ENCODE data around the gene TARDBP. TPM values are rescaled to one million over a fixed set of nuclear protein-coding genes. Genes with fewer than 3 reads are reported as not detected.
"Not testable (repeated sequence)": the region's sequence is repeated elsewhere in the genome, so short reads cannot be mapped to it uniquely, and the experiment has no call there.

The TARDBP gene
- total and polyA plus RNA-seq, 2 donors (not counting 1 experiment from before 2014, with no cell fraction given): 97.1 to 161 TPM

DNA sequence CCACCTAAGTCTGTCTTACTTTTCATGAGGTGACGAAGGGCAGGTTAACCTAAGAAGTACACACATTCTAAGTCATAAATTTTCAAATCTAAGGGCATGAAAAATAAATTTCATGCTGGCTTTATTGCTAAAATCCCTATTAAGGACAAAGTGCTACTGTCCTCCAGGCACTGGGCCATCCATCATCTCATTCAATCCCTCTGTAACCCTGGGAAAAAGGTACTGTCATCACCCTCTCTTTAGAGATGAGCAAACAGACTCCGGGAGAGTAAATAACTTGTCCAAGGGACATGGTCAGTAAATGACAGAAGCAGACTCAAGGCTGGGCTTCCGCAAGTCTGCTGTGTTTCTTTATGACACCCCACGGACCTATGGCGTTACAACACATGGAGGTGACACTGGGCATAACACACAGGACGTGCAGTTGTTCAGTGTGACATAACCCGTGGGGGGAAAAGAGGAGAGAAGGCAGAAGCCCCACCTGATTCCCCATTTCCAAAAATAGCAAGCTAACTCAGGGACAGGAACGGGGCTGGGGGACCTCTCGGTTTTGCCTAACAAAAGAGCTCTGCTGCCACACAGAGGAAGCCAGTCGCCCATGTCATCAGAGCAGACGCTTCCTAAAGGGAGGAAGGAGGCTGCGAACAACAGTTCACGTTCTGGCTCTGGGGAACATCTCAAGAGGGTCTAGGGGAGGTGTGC is 59.9 kb downstream of the TARDBP start:
- peaks cover 34% of the 10 kb centered on the region for H3K36me3 ChIP-seq (ENCODE audit: control insufficient read depth, insufficient read depth, low read length)
- H3K9me3 ChIP-seq (ENCODE audit: control insufficient read depth, insufficient read depth, low read depth, low read length): no peaks in the 10 kb centered on the region
- DNase-seq (ENCODE audit: low read depth in 2 of 2): no peak

DNA sequence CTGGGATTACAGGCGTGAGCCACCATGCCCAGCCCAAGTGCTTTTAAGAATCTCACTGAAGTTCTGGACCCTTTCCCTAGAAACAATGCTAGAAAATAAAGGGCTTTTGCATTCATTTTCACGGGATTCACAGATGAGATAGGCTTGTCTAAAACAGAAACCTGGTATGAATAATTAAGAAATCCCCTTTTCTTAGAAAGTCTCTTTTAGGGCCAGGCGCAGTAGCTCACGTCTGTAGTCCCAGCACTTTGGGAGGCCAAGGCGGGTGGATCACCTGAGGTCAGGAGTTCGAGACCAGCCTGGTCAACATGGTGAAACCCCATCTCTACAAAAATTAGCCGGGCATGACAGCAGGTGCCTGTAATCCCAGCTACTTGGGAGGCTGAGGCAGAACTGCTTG is 60.9 kb downstream of the TARDBP start:
- H3K9me3 ChIP-seq (ENCODE audit: control insufficient read depth, insufficient read depth, low read depth, low read length); H3K27me3 ChIP-seq (ENCODE audit: control insufficient read depth, insufficient read depth, low read length); H2AFZ ChIP-seq (ENCODE audit: low read length); H3K79me2 ChIP-seq (ENCODE audit: control insufficient read depth, insufficient read depth, low read length); H4K20me1 ChIP-seq (ENCODE audit: control insufficient read depth, extremely low read depth, insufficient read depth, low read length); H3K9ac ChIP-seq (ENCODE audit: insufficient read depth, low read length); H3K4me1 ChIP-seq (ENCODE audit: control insufficient read depth, extremely low read depth, insufficient read depth, low read length); DNase-seq (ENCODE audit: low read depth in 2 of 2); H3K4me2 ChIP-seq (ENCODE audit: extremely low read depth, insufficient read depth, low read length); H3K27ac ChIP-seq (ENCODE audit: insufficient read depth, low read length); H3K4me3 ChIP-seq (replicated peaks in 1 of 4; ENCODE audit: control extremely low read depth in 1 of 4, insufficient read depth in 1 of 4, low read depth in 3 of 4, low read length in 4 of 4): not testable (repeated sequence)
- peaks cover 28% of the 10 kb centered on the region for H3K36me3 ChIP-seq (ENCODE audit: control insufficient read depth, insufficient read depth, low read length)

More for the DNA sequence above, 59.9 kb downstream of the TARDBP start:
- Histone ChIP-seq H3K4me2 (ENCODE audit: extremely low read depth, insufficient read depth, low read length) (no peak overlapping the region), H3K4me3 (replicated peaks in 1 of 4; ENCODE audit: control extremely low read depth in 1 of 4, insufficient read depth in 1 of 4, low read depth in 3 of 4, low read length in 4 of 4) (no peak overlapping the region), H4K20me1 (ENCODE audit: control insufficient read depth, extremely low read depth, insufficient read depth, low read length) (no peaks in the 10 kb centered on the region), H3K4me1 (ENCODE audit: control insufficient read depth, extremely low read depth, insufficient read depth, low read length) (no peaks in the 10 kb centered on the region), H3K79me2 (ENCODE audit: control insufficient read depth, insufficient read depth, low read length) (no peaks in the 10 kb centered on the region), H3K9ac (ENCODE audit: insufficient read depth, low read length) (no peak overlapping the region), H3K27ac (ENCODE audit: insufficient read depth, low read length) (no peak overlapping the region), H2AFZ (ENCODE audit: low read length) (no peak overlapping the region), H3K27me3 (ENCODE audit: control insufficient read depth, insufficient read depth, low read length) (no peaks in the 10 kb centered on the region)
- TF ChIP-seq, protein P1, sequence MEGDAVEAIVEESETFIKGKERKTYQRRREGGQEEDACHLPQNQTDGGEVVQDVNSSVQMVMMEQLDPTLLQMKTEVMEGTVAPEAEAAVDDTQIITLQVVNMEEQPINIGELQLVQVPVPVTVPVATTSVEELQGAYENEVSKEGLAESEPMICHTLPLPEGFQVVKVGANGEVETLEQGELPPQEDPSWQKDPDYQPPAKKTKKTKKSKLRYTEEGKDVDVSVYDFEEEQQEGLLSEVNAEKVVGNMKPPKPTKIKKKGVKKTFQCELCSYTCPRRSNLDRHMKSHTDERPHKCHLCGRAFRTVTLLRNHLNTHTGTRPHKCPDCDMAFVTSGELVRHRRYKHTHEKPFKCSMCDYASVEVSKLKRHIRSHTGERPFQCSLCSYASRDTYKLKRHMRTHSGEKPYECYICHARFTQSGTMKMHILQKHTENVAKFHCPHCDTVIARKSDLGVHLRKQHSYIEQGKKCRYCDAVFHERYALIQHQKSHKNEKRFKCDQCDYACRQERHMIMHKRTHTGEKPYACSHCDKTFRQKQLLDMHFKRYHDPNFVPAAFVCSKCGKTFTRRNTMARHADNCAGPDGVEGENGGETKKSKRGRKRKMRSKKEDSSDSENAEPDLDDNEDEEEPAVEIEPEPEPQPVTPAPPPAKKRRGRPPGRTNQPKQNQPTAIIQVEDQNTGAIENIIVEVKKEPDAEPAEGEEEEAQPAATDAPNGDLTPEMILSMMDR (conservative IDR thresholded peaks at IDR 0.05 in 1 of 2, IDR thresholded peaks at IDR 0.05 in 1 of 2; ENCODE audit: low read depth in 1 of 2, low read length in 2 of 2): no peak
- no peak for TF ChIP-seq EZH2 (IDR thresholded peaks at IDR 0.05; ENCODE audit: low read length, missing control alignments)

Other genes with a start within 250 kb of the TARDBP start
- gene CASZ1, start 216.0 kb upstream of the TARDBP start, total RNA-seq: 0.50 TPM in 1 of 2 replicates, not detected in the other
- gene CASZ1, start 216.0 kb upstream of the TARDBP start, polyA plus RNA-seq: 0.08 and 0.34 TPM in 2 replicates
- gene MASP2, start 34.6 kb downstream of the TARDBP start, total RNA-seq: not detected in 2 replicates
- not detected in 2 replicates for gene MASP2, start 34.6 kb downstream of the TARDBP start, polyA plus RNA-seq
- 8.2 and 13.0 TPM in 2 replicates for gene SRM, start 47.4 kb downstream of the TARDBP start, total RNA-seq
- gene SRM, start 47.4 kb downstream of the TARDBP start, polyA plus RNA-seq: 95.4 and 143 TPM in 2 replicates
- 26.2 and 36.2 TPM in 2 replicates for gene EXOSC10, start 87.2 kb downstream of the TARDBP start, total RNA-seq
- gene EXOSC10, start 87.2 kb downstream of the TARDBP start, polyA plus RNA-seq: 56.3 and 76.1 TPM in 2 replicates
- 1.5 and 10.3 TPM in 2 replicates for gene ANGPTL7, start 176.7 kb downstream of the TARDBP start, total RNA-seq
- 0.34 and 0.38 TPM in 2 replicates for gene ANGPTL7, start 176.7 kb downstream of the TARDBP start, polyA plus RNA-seq
- gene MTOR, start 249.9 kb downstream of the TARDBP start, total RNA-seq: 25.4 and 36.2 TPM in 2 replicates
- 20.2 and 27.6 TPM in 2 replicates for gene MTOR, start 249.9 kb downstream of the TARDBP start, polyA plus RNA-seq

Measured in fibroblast of lung (primary cell).